ENCODE measurements around the gene PLB1.
A peak's percentile ranks its signal among the peaks of the same experiment; 100 is the strongest.

The PLB1 gene

DNA sequence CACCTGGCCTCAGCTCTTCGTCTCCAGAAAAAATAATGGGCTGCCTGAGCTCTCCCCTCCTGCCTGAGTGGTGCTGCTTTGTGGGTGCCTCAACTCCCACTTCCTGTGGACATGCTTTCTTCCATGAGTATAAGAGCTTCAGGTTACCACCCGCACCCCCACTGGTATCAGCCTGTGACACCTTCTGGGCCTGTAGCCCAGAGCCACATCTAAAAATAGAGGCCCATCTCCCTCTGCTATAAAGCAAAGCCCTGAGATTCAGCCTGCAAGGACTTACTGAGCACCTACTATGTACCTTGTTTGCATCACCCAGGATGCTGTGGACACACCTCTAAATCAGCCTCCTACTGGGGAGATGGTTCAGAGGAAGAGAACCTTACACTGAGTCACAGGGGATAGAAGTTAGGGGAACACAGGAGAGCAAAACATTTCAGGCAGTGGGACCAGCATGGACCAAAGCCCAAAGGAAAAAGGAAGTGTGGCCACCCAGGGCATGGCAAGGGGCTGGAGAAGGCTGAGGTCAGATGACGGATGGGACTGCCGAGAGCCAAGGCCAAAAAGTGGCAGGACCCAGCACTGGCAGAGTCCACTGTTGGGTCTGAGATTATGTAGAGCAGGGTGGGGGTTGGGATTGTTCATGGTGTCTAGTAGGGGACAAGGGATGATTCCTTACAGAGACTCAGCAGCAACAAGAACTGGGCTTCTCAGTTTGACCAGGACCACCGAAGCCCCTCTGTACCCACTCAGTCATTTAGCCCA is 132.0 kb downstream of the PLB1 start:
- DNase-seq (ENCODE audit: low read depth) = peak; percentile 75

DNA sequence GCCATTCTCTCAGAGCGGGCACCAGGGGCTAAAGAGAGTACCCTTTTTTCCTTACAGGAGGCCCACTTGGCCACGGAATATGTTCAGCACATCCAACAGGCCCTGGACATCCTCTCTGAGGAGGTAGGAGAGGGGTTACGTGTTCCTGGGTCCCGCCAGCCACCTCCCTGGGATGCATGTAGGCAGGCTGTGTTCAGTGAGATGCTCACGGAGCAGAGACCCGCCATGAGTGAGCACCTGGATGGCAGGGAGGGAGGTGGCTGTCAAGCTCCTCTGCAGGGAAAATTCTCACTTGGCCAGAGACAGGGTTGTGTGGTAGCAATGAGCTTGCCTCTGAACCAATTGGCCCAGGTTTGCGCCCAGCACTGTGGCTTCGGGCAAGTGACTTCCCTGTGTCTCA is 132.6 kb downstream of the PLB1 start:
- no peak for DNase-seq (ENCODE audit: low read depth)

DNA sequence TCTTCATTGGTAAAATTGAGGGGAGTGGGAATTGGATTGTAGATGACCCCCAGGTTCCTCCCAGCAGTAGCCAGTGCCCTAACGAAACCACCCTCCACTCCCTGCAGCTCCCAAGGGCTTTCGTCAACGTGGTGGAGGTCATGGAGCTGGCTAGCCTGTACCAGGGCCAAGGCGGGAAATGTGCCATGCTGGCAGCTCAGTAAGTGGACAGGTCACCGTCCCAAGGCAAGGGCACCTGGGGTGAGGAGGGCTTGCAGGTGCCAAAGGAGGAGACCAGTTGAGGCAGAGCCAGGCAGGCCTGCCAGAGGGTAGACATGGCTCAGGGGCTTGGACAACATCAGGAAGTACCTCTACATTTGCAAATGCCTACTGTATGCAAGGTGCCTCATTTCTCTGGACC is 133.1 kb downstream of the PLB1 start:
- no peak for DNase-seq (ENCODE audit: low read depth)

DNA sequence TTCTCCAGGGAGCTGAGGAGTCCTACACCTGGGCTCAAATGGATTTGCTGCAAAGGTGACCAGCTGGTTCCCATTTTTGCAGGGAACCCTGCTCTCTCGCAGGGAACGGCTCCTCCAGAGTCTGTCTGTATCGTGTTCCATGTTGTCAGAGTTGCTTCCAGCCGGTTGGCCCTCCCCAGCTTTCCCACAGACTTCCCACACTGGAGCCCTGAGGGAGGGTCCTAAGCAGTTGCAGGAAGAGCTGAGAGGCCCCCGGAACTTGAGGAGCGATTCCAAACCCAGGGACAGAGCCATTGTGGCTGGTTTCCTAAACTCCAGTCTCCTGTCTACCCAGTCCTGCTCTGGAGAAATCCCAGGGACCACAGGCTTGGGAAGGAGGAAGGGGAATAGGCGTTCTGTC is 134.1 kb downstream of the PLB1 start:
- DNase-seq (ENCODE audit: low read depth) = no peak

DNA sequence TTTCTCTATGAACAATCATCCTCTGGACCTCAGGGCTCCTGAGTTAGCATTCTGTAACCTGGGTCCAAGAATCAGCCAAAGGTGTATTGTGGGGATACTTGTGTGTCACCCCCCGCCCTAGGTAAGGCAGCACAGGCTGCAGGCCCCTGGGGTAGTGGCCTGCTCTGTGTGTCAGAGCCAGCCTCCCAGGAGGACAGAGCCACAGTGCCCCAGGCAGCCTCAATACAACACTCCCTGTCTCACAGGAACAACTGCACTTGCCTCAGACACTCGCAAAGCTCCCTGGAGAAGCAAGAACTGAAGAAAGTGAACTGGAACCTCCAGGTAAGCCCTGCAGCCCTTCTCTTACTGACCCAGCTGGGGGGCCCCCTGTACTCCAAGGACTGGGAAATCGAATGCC is 134.5 kb downstream of the PLB1 start:
- no peak for DNase-seq (ENCODE audit: low read depth)

DNA sequence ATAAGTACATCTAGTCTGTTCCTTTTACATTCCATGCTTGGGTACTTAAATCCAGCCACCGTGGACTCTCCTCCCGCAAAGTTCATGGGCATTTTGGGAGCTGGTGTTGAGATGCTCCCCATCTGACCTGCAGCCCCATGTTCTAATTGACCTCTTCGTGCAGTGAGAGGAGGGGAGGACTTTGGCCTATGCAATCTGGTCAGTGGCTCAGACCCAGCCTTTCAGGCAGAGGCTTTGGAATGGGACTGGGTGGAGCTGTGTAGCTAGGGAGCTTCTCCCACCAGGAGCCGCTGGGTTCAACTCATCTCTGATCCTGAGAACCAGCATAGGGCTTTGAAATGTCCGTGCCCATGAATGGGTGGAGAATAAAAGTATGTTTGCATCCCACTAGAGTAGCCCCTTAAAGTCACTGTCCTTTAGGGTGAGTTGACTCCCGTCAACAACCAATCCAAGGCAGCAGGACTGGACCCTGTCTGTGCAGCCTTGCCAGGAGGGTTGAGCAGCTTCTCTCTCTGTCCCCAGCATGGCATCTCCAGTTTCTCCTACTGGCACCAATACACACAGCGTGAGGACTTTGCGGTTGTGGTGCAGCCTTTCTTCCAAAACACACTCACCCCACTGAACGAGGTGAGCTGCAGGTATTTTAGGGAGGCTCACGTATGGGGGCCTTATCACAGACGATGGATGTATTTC is 135.8 kb downstream of the PLB1 start:
- DNase-seq (ENCODE audit: low read depth) = no peak

DNA sequence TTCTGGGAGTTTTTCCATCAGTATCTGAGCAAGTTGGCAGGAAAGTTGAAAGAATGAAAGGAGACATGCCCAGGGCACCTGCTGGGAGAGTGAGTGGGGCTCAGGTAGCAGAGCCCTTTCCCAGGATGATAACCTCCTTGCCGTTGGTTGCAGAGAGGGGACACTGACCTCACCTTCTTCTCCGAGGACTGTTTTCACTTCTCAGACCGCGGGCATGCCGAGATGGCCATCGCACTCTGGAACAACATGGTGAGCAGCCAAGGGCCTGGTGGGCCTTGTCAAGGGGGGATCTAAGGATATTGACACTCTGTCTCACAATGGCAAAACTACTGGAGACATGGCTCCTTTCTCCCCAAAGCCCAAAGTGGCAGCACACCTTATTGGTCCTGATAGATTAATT is 136.9 kb downstream of the PLB1 start:
- no peak for DNase-seq (ENCODE audit: low read depth)

DNA sequence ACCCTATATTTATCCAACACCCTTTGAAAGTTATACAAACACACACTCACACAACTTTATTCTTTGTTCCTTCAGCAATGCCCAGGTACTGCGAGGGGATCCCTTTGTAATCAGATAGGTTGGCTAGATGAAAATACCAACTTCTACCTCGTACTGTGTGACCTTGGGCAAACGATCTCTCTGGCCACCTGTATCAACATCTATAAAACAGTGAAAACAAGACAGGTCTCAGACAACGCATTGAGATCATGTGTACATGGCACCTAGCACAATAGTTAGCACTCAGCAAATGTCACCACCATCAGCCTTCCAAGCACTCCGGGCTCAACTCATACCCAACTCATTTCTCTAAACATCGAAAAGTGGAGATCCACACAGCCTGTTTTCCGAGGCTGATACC is 137.3 kb downstream of the PLB1 start:
- no peak for DNase-seq (ENCODE audit: low read depth)

DNA sequence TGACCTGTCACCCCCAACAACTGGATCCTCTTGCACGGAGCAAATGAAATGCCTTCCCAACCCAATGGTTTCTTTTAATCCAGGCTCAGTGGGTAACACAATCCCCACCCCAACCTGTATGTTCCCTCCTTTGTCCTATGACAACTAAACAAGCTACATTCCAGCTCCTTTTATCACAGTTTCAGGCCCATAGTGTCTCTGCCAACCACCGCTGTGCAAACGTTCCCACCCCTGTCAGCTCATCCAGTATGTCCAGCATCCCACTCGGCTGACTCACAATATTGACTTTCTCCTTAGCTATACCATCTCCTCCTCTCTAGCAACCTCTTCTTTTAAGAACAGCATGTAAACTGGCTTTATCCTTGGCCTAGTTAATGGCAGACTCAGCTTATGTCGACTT is 137.9 kb downstream of the PLB1 start:
- DNase-seq (ENCODE audit: low read depth) = peak; percentile 93

DNA sequence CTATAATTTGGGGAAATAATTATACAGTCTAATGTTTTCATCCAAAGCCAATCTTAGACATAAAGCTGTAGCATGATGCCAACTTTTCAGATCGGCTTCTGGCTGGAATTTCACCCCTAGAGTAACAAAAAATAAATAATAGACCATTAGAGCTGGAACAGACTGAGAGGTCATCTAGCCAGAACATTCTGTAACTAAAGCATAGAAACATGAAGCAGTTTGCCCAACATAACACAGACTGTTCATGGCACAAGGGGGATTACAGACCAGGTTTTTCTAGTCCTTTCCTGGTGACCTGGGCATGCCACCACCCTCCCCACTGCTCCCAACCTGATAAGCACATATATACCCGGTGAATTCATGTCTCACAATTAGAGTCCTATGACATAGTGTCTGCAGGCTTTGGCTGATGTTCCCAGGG is 139.3 kb downstream of the PLB1 start:
- peak; percentile 76 for DNase-seq (ENCODE audit: low read depth)

DNA sequence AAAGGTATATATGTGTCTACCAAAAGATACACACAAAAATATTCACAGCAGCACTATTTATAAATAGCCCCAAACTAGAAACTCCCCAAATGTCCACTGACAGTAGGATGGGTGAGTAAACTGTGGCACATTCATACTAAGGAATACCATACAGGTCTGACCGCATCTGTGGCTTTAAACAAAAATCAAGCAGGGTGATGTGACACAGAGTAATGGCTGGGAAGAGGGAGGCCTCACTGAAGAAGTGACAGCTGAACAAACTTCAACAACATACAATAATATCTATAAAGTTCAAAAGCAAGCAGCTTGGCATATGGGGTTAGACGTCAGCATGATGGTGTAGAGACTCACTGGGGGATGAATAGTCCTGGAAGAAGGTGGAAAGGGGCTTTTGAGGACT is 140.6 kb downstream of the PLB1 start:
- no peak for DNase-seq (ENCODE audit: low read depth)

DNA sequence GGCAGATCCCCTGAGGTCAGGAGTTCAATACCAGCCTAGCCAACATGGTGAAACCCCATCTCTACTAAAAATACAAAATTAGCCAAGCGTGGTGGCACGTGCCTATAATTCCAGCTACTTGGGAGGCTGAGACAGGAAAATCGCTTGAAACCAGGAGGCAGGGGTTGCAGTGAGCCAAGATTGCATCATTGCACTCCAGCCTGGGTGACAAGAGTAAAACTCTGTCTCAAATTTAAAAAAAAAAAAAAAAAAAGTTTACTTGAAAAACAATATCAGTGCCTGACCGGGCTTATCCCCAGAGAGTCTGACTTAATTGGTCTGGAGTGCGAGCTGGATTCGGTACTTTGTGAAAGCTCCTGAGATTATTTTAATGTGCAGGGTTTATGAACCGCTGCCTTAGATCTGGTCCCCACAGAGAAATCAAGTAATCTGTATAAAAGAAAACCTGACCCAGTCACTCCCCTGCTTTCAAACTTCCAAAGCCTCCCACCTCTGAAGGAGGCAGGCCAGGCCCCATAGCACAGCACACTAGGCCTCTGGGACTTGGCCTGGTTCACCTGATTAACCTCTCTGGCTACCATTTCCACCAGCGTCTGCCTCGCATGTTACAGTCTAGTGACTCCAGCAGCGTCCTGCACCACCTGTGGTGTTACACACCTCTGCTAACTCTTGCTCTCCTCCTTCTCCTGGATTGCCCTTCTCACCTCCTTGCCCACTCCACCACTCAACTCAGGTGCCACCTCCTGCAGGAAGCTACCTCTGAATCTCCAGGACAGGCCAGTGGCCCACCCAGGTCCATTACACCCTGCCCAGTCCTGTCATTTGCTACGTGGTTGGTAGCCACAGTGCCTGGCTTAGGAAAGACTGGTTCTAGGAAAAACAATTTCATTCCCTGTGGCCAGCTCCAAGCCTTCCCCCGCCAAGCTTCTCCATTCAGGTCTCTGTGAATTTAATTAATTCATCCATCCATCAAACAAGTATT is 141.5 kb downstream of the PLB1 start:
- no peak for DNase-seq (ENCODE audit: low read depth)

DNA sequence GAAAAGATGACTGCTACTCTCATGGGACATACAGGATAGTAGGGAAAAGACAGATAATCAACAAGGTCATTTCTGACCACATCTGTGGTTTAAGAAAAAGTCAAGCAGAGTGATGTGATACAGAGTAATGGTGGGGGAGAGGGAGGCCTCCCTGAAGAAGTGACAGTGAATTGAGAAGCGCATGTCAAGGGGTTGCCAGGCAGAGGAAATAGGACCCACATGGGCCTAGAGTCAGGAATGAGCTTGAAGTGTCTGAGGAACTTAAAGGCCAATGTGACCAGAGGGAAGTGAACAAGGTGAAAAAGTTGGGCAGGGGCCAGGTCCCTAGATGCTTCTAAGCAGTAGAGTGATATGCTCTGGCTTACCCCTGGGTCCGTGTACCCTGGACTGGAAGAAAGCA is 142.2 kb downstream of the PLB1 start:
- no peak for DNase-seq (ENCODE audit: low read depth)

DNA sequence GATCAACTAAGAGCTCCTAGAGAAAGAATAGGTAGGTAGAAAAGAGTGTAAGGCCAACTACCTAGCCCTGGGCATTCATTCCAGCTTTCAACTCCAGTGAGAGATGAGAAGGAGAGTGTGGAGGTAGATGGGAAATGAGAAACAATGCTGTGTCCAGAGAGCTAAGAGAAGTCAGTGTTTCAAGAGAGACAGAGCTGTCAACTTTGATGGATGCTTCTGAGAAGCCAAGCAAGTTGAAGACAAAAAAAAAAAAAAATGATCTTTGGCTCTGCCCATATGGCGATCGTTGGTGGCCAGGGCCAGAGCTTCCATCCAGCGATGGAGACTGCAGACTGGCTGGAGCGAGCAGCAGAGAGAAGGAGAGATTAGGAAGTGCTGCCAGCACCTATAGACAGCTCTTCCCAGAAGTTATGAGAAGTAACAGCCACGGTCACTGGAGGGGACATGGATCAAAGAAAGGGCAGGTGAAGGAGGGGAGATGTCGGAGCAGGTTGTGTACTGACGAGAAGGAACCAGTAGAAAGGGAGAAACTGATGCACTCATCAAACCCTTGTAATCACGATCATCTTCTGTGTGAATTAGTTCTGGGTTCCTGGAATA is 143.3 kb downstream of the PLB1 start:
- DNase-seq (ENCODE audit: low read depth) = no peak

DNA sequence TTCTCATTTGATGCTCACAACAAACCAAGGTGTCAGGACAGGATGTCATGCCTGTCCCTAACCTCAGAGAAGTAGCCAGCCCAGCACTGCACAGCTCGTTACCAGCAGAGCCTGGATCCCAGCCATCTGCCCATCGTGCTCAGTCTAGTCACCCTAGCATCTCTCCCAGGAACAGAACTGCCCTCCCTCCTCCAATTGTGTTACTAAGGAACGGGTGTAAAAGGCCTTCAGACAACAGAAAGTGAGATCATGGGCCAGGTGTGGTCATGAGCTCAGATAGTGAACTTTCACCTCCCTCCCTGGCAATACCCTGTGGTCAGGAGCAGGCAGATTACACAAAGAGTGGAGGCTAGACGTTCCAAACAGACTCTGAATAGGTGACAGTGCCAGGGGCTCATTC is 144.0 kb downstream of the PLB1 start:
- DNase-seq (ENCODE audit: low read depth) = peak; percentile 18

DNA sequence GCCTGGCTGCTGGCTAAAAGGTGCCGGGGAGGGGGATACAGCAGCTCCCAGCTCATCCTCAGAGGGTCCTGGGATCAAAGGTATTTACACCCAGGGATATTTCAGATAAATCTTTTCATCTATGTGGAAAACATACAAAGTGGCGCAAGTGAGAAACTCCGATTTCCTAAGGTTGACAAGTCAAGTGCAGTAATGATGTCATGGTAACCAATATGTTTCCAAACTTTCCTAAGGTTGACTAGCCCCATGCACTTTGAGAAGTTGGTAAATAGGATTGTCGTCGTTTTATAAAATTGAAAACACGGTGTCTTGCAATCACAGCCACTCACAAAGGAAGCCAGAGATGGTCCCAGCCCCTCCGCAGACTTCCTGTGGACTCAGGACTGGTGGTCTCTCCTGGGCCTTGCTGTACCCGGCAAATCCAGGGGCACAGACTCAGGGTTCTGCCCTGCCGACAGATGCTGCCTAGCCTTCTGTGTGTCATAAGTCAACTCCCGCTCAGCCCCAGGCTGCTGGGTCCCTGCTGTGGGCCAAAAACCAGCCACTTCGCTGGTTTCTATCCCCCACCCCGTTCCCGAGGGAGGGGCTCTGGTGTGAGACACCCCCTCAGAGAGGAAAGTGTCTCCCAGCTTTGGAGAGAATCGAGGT is 144.5 kb downstream of the PLB1 start:
- DNase-seq (ENCODE audit: low read depth) = no peak

DNA sequence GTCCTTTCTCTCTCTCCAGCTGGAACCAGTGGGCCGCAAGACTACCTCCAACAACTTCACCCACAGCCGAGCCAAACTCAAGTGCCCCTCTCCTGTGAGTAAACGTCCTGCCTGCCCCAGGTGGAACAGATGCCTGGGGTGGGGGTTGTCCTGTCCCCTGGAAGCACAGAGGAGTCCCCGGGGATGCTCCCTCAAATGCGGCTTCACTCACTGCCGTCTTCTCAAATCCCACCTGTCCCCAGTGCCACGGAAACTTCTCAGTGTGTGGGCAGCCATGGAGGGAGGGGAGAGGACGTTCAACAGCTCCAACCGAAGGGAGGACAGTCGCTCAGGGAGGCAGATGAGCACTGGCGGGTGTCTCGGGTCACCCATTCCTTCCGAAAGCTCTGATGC is 145.0 kb downstream of the PLB1 start:
- DNase-seq (ENCODE audit: low read depth) = no peak

DNA sequence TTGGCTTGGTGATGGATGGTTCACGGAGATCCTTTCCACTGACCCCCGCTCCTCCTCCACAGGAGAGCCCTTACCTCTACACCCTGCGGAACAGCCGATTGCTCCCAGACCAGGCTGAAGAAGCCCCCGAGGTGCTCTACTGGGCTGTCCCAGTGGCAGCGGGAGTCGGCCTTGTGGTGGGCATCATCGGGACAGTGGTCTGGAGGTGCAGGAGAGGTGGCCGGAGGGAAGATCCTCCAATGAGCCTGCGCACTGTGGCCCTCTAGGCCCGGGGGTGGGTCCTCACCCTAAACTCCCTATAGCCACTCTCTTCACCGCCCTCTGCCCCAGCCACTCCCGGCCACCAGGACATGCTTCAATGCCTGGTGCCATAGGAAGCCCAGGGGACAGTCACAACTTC is 146.9 kb downstream of the PLB1 start:
- DNase-seq (ENCODE audit: low read depth) = no peak

DNA sequence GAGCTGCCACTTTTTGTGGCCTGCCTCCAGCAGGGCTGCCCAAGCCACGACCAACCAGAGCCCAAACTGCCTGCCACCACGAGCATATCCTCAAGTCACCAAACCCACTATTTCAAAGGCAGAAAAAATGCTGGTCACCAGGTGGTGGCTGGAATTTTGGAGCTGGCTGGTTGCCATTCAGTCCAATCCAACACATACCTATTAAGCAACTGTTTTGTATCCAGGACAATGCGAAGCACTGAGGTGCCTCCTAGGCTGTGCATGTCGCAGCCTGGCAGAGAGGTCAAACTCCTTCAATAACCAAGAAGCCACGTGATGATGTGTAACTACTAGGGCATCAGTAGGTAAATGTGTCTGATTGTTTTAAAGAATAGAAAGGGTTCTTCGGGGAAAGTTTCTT is 147.5 kb downstream of the PLB1 start:
- DNase-seq (ENCODE audit: low read depth) = no peak

DNA sequence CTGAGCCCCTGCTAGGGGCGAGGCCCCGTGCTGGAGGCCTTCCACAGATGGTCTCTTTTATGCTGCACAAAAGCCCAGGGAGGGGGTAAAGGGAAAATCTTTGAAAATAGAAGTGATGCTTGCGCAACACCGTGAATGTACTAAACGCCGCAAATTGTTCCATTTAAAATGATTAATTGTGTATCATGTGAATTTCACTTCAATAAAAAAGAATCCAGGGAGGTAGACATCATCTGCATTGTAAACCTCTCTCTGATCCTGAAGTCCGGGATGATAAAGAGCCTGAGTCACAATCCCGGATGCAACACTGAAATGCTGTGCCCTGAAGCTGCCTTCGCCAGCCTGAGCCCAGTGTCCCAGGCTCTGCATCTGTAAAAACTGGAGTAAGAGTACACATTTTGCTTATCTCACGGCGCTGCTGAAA is 148.1 kb downstream of the PLB1 start:
- DNase-seq (ENCODE audit: low read depth) = peak; percentile 58

DNA sequence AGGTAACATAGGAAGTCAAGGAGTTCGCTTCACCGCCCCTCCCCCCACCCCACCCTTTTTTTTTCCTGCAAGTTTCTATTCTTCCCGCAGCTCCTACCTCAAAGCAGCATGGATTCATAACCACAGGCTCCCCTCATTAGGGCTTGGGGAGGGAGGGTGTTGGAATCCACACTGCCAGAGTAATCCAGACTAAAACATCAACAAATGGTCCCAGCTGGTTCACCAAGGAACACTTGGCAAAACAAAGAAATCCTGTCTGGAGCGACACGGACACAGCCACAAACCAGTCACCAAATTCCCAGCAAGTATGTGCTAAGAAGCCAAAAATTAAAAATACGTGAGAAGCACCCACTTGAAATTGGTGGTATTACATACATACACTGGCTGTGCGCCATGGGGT is 148.9 kb downstream of the PLB1 start:
- DNase-seq (ENCODE audit: low read depth) = no peak

DNA sequence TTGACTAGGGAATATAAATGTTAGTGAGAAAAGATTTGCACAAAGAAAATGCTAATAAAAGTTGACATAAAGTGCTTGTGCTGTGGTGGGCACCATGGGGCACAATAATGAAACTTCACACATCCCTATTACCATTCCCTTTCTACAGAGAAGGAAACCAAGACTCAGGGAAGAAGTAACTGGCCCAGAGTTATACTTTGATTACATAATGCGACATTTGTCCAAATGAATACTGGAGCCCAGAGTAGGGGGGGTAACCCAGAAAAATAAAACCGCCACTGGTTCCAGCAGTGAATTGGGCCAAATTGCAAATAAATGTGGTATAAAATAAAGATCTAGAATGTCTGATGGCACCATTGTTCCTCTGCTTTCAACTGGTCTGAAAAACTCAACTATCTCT is 149.7 kb downstream of the PLB1 start:
- no peak for DNase-seq (ENCODE audit: low read depth)

Data from iris pigment epithelial cell (primary cell).